GM18498 (cell line): ENCODE data around the gene BSND.

Experiments used
- ATAC-seq: cut with Tn5 transposase; IDR thresholded peaks from one replicate; pipeline ENCODE4 v1.9.1; 2021; ENCODE audit warnings: mild to moderate bottlenecking, moderate library complexity; ENCODE audit not compliant: unreplicated experiment

Gene BSND

DNA sequence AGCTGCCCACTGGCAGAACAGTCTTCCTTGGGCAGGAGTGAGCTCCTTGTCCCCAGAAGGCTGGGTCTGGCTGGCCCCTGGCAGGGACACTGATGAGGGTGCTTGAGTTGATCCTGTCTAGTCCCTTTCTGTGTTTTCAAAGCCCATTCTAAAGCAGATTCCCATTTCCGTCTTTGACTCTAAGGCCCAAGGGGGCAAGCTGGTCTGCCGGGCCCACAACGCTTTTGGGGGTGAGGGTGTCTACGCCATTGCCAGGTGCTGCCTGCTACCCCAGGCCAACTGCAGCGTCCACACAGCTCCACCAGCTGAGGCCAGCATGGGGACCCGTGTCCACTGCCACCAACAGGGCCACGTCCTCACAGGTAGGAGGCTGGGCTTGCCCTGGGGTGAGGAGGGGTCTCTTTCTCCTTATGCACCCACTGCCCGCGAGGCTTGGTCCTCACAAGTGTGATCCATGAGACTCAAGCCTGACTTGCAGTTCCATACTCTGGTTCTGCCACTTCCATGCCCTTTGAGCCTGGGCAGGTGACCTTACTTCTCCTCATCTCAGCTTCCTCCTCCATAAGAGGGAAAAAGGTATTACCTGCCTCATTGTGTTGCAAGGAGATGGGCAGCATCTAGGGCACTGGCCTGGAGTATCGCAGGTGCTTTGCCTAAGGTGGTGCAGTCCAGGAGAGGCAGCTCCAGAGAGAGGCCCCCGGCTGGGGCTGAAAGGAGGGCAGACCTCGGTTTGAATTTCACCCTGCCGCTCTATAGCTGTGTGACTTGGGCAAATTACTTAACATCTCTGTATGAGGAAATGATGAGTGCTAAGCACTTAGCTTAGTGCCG lies 60.8 kb downstream of the BSND start:
- no peak for ATAC-seq

DNA sequence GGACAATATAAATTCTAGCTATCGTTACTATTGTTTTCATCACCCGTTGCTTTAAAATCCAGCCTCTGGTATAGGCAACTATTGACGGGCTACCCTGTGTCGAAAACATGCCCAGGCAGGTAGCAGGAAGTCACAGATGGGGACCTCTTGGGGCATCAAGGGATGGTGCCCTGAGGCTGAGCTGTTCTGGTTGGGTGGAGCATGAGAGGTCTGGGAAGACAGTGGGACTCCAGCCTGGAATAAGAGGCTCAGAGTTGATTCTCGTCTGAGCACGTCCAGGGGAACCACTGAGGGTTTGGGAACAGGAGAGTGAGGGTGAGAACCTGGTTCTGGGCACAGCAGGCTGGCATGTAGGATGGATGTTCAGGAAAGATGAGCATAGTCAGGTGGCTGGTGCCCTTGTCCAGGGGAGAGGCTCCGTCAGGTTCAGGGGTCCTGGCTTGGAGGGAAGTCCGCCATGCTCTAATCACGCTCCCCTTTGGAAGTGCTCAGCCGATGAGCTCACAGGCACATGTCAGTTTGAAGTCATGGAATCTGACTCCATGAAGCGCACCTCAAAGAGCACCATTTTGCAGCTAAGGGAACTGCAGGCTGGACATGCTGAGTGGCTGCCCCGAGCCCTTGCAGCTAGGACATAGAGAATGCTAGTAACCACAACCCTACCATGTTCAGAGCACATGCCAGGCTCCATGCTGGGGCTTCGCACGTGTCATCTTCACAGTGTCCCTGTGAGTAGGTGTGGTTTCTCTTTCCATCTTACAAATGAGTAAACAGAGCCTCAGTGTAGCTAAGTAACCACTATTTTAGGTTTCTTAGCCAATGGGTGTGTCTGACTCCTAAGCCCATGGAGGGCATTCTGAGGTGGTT lies 61.6 kb downstream of the BSND start:
- ATAC-seq, result no peak

DNA sequence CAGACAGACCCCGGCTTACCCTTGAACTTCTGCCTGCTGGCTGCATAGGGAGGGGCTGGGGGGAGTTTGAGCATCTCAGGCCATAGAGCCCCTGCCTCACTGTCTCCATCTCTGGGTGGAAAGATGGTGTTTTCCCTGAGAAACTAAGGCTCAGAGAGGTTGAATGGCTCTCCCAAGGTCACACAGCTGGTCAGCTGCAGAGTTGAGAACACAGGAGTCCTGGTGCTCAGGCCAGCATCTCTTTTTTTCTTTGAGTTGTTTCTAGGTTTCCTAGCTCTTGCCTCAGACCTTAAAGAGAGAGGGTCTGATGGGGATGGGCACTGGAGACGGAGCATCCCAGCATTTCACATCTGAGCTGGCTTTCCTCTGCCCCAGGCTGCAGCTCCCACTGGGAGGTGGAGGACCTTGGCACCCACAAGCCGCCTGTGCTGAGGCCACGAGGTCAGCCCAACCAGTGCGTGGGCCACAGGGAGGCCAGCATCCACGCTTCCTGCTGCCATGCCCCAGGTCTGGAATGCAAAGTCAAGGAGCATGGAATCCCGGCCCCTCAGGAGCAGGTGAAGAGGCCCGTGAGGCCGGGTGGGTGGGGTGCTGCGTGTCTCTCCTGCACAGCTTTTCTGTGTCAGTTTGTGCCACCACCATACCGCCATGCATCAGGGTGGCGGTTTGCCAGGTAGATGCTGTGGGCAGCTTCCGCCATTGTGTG lies 62.4 kb downstream of the BSND start:
- no peak for ATAC-seq
